ES-I3 (cell line): ENCODE measurements around the gene LIPH.
"Not testable (repeated sequence)": the region's sequence is repeated elsewhere in the genome, so short reads cannot be mapped to it uniquely, and the experiment has no call there.

Experiments
- H3K36me3 ChIP-seq: 2 replicates; pipeline ENCODE4 v1.6.1; 2013; ENCODE audit warnings: mild to moderate bottlenecking, low read length, control low read depth, moderate library complexity; ENCODE audit not compliant: insufficient read depth
- H3K4me1 ChIP-seq: 2 replicates; pipeline ENCODE4 v1.6.1; 2013; ENCODE audit warnings: mild to moderate bottlenecking, control low read depth, low read length; ENCODE audit not compliant: insufficient read depth
- H3K9ac ChIP-seq: 2 replicates; pipeline ENCODE4 v1.6.1; 2013; ENCODE audit warnings: low read depth, mild to moderate bottlenecking, low read length, moderate library complexity
- H3K9me3 ChIP-seq: 2 replicates; pipeline ENCODE4 v1.6.1; 2013; ENCODE audit warnings: mild to moderate bottlenecking, low read length, moderate library complexity; ENCODE audit not compliant: control insufficient read depth, insufficient read depth

Gene LIPH

GRCh38 chr3:185552358-185552877, at the start of gene LIPH:
LIPH (minus strand) TSS chr3:185552588; CDS start chr3:185552471, 117 bp downstream.
- no peaks in the 10 kb centered on the region; the same call in 1 of the 2 replicates for H3K4me1 ChIP-seq
- H3K9ac ChIP-seq: no peak within 1 kb of the TSS; the same call in 1 of the 2 replicates
- no peaks in the 10 kb centered on the region for H3K36me3 ChIP-seq
- no peaks in the 10 kb centered on the region for H3K9me3 ChIP-seq

DNA sequence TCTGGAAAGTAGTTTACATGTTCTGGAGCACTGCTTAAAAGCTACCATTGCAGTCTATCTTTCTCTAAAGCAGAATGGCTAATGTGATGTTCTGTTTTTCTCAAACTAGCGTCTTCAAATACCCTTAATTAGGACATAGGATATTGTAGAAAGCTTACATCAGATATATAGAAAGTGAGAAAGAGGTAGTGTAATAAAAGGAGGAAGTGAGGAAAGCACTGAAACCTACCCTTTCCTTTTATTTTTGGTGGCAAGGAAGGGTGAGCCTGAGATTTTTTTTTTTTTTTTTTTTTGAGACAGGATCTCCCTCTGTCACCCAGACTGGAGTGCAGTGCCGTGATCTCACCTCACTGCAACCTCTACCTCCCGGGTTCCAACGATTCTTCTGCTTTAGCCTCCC, 43.1 kb upstream of the LIPH start:
- Histone ChIP-seq H3K9ac (no peak overlapping the region), H3K36me3 (peaks cover 4% of the 10 kb centered on the region; the same call in 1 of the 2 replicates), H3K4me1 (no peaks in the 10 kb centered on the region), H3K9me3 (no peaks in the 10 kb centered on the region)

DNA sequence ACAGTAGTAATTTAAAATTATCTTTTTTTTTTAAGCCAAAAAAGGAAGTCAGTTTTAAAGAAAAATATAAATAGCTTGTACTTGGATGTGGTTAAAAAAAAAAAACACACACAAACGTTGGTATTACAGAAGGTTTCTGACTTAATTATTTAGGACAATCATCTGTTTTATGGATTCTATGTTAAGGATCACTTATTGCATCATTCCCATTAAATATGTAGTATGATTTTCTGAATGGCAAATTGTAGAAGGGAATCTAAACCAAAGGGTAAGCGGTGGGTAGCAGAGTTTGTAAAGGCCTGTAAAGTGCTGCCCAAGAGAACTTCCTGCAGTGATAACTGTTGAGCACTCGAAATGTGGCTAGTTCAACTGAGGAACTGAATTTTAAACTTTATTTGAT, 41.7 kb upstream of the LIPH start:
- Histone ChIP-seq H3K36me3 (peaks cover 4% of the 10 kb centered on the region; the same call in 1 of the 2 replicates), H3K9me3 (no peaks in the 10 kb centered on the region), H3K9ac (no peak overlapping the region), H3K4me1 (no peaks in the 10 kb centered on the region)

GRCh38 chr3:185586686-185587039, 34.3 kb upstream of the LIPH start:
- H3K9ac ChIP-seq: peak overlapping the region; percentile 75
- H3K36me3 ChIP-seq: no peaks in the 10 kb centered on the region
- no peaks in the 10 kb centered on the region for H3K9me3 ChIP-seq
- H3K4me1 ChIP-seq: no peaks in the 10 kb centered on the region

DNA sequence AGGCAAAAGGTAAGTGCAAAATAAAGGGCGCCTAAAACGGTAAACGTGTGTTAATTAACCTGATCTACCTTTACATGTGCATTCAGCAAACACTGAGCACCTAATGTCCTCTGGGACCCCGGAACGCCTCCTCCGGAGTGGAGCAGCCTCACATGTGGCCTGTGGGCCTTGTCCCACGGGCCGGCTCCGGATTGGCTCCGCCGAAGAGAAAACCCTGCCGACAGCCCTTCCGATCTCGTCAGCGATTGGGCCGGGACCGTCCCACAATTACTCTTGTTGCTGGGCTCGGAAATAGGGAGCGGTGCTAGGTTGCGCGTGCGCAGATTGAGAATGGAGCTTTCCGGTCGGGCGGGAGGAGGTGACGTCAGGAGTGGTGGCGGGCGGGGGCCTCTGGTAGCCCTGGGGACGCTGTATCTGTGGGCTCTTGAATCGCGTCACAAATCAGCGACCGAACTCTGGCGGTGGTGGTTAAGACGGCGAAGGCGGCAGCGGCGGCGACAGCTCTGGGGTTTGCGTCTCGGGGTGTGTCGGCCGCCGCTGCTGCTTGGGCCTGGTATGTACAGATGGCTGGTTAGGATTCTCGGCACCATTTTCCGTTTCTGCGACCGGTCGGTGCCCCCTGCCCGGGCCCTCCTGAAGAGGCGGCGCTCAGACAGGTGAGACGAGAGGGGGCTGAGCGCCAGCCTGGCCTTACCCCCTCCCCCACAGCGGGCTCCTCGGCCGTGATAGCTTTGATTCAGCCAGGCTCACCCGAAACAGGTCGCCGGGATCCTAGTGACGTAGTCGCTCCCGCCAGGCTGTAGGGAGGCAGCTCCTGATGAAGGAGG, 33.7 kb upstream of the LIPH start, which contains the start of gene SENP2:
SENP2 (plus strand) TSS at position 437 of the 827 bp plus-strand sequence; CDS start at position 556, 119 bp downstream.
- no peaks in the 10 kb centered on the region for H3K4me1 ChIP-seq
- no peaks in the 10 kb centered on the region for H3K36me3 ChIP-seq
- no peaks in the 10 kb centered on the region for H3K9me3 ChIP-seq
- H3K9ac ChIP-seq: peak within 1 kb of the TSS; percentile 75

GRCh38 chr3:185585518-185585858, 33.1 kb upstream of the LIPH start:
- Histone ChIP-seq H3K36me3 (no peaks in the 10 kb centered on the region), H3K9me3 (no peaks in the 10 kb centered on the region), H3K4me1 (no peaks in the 10 kb centered on the region), H3K9ac (peak overlapping the region; percentile 75)

DNA sequence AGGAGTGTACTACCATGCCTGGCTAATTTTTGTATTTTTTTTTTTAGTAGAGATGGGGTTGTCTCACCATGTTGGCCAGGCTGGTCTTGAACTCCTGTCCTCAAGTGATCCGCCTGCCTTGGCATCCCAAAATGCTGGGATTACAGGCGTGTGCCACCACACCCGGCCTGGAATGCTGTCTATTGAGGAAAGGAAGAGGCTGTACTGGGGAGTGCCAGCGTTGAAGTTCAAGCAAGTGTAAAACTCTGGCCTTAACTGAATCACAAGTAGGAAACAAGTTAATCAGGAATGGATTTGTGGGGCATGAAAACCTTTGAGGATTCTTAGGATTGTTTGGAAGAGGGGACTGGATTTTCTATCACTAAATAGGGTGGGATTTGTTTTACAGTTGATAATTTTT, 32.3 kb upstream of the LIPH start:
- H3K9me3 ChIP-seq: no peaks in the 10 kb centered on the region
- no peaks in the 10 kb centered on the region for H3K36me3 ChIP-seq
- H3K9ac ChIP-seq: no peak overlapping the region
- H3K4me1 ChIP-seq: no peaks in the 10 kb centered on the region

DNA sequence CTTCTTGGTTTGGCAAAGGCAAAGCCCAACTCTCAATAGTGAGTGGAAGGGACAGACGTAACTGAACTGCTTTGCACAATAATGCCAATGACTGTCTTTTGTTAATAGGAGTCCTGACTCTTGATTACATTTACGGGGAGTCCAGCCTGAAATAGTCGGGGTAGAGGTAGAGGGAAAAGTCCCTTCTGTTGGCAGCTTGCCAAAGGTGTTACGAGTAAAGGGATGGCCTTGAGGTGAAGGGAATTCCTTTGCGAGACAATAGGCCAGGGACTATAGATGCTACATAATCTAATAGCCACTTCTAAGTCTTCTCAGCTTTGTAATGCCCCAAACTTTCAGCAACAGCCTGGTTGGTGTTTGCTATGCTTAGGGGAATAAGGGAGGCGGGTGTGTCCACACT, 31.5 kb upstream of the LIPH start:
- no peaks in the 10 kb centered on the region for H3K9me3 ChIP-seq
- no peaks in the 10 kb centered on the region for H3K4me1 ChIP-seq
- peak overlapping the region; percentile 60; the same call in 1 of the 2 replicates for H3K9ac ChIP-seq
- H3K36me3 ChIP-seq: no peaks in the 10 kb centered on the region

- Histone ChIP-seq H3K9me3 (no peaks in the 10 kb centered on the region), H3K9ac (peak overlapping the region; percentile 60), H3K4me1 (no peaks in the 10 kb centered on the region), H3K36me3 (no peaks in the 10 kb centered on the region)
These were observed 30.5 kb upstream of the LIPH start for GRCh38 chr3:185582871-185583270.

DNA sequence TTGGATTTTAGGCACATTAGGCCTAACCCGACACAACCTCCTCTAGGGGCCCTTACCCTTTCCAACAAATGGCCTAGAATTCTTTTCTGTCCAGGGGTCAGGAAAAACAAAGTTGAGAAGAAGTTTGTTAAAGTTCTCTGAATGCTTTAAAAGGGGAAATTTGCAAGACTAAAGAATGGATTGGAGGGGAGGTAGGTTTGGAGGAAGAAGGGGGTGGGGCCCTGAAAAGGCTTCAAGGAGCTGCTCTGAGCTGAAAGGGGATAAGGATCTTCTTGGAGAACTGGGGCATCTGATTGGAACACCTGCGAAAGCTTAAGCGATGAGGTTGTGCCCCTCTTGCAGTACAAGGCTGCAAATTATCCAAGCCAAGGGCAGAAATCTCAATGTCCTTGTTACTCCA, 29.8 kb upstream of the LIPH start:
- Histone ChIP-seq H3K4me1 (no peaks in the 10 kb centered on the region), H3K9me3 (no peaks in the 10 kb centered on the region), H3K9ac (peak overlapping the region; percentile 60), H3K36me3 (no peaks in the 10 kb centered on the region)

GRCh38 chr3:185575108-185575869, 22.9 kb upstream of the LIPH start:
- not testable (repeated sequence) for H3K36me3 ChIP-seq, H3K9me3 ChIP-seq, H3K4me1 ChIP-seq, H3K9ac ChIP-seq

DNA sequence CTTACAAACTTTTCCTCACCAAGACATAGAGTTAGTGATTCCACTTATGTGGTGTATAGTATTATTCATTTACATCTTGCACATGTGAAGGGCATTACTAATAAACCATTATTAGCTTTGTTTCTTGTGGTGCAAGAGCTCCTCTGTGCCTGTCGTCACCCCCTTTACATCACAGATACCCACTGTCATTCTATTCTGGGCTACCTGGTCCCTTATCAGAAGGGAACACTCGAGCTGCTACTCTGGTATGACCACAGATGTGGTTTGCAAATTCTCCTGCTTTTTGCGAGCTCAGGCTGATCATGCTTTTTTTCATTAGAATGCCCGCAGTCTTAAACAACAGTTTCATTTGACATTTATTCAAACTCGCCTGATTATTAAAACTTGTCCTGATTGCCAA, 19.8 kb upstream of the LIPH start:
- Histone ChIP-seq H3K4me1 (0 out of 2 replicates have a peak, but pooled peaks cover 3% of the 10 kb centered on the region), H3K36me3 (no peaks in the 10 kb centered on the region), H3K9ac (no peak overlapping the region), H3K9me3 (peaks cover 9% of the 10 kb centered on the region)

DNA sequence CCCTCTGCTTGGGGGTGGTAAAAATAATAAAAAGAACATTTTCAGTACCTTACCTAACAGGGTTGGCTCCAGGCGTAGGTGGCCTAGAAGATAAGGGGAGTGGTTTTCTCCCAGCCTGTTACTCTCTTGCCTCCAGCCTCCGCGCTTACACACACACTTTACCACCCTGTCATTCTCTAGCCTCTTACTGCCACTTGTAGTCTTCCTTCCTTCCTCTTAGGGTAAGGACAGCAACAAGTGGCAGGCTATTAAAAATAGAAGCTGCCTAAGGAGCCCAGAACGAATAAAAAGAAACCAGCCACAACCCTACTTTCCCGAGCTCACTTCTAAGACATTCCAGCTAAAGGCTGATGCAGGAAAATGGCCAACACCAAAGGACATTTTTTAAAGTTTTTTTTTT, 9.6 kb upstream of the LIPH start:
- Histone ChIP-seq H3K36me3 (no peaks in the 10 kb centered on the region), H3K4me1 (peaks cover 21% of the 10 kb centered on the region), H3K9me3 (no peaks in the 10 kb centered on the region), H3K9ac (0 out of 2 replicates have a peak overlapping the region, but pooled peaks have one; percentile 16)

DNA sequence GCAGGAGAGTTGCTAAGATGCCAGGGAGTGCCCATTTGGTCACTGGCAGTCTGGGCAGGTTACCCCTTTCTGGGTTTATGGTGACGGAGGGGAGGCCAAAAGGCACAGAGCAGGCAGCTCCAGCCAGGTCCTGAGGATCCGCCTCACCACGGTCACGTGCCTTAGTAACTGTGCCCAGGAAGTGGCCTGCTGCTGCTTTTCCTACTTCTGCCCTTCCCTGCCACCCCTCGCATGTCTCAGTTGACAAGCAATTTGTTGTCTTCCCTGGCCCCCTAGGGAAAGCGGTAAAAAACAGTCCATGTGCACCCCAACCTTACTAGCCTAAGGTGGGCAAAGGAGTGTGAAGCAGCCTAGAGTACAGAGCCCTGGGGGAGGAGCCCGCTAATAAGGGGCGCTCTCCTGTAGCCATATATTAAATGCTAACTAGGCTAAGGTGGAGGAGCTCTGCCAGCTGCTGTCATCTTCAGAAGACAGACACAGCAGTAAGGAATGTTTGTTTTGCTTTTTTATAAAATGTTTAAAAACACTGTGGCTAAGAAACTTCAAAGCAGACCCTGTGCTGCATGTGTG, 9.1 kb upstream of the LIPH start:
- Histone ChIP-seq H3K36me3 (no peaks in the 10 kb centered on the region), H3K9ac (0 out of 2 replicates have a peak overlapping the region, but pooled peaks have one; percentile 7)

More for the DNA sequence above, 9.1 kb upstream of the LIPH start:
- Histone ChIP-seq H3K4me1 (peaks cover 21% of the 10 kb centered on the region), H3K9me3 (no peaks in the 10 kb centered on the region)
